HG03196 (cell line): ENCODE results near the gene PPP1R26.

Source experiments
- ATAC-seq: cut with Tn5 transposase; IDR thresholded peaks from one replicate; pipeline ENCODE4 v1.9.1; 2021; ENCODE audit not compliant: unreplicated experiment

The PPP1R26 gene

DNA sequence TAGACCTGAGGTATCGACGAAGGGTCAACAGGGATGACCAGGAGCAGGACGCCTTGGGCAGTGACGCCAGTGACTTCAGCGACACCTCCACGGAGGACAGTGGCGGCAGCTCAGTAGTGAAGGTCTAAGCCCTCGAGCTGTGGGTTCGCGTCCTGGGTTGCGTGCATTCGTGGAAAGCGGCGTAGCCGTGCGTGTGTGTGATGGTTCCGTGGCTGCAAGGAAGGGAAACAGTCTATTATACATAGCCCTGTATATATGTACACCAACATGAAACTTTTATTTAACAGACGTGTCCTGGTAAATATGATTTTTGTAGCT lies 8.4 kb downstream of the PPP1R26 start:
- no peak for ATAC-seq

- no peak for ATAC-seq
These were observed 8.9 kb downstream of the PPP1R26 start for GRCh38 chr9:135488527-135488926.

GRCh38 chr9:135489188-135489906 lies 9.8 kb downstream of the PPP1R26 start:
- ATAC-seq, result no peak

DNA sequence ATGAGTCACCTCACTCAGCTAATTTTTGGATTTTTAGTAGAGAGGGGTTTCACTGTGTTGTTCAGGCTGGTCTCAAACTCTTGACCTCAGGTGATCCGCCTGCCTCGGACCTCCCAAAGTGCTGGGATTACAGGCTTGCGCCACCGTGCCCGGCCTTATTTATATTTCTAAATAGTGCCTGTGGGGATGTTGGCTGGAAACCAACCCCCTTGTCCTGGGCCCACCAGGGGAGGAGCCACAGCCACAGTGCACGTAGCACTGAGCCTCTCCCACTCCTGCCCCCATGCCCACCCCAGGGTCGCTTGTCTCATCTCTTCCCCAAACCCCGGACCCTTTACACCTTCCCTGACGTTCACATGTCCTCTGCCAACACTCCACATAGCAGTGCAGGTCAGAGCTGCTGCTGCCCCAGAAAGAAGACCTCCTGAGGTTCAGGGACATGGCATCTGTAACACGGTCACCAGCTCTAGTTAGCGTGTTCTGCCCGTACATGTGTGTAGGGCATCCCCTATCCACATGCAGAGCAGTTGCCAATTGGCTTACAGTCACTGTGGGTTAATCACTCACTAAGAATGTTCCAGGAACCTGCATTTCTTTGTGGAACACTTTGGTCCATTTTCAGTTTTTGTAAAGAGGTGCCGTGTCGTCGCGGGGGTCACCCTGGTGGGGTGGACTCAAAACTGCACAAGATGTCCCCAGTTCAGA lies 10.7 kb downstream of the PPP1R26 start:
- no peak for ATAC-seq

DNA sequence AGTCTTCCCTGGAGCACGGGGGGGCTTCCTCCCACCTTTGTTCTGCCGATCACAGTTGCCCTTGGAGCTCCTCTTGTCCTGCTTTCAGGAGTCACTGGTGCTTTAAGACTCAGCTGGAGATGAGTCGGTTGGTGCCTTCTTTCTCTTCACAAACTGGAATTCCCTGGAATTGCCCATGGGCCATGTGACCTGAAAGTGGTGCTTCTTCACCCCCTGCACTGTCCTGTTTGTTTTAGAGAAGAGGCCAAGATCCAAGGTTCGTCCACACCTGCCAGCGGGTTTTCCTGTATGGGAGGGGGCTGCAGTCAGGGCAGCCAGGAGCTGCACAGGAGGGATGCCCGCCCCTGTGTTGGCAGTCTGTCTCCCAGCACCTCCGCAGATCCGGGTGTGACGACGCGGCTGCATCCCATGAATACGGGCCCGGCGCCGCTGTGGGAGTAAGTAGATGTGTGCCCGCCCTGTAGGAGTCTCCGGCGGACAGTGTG lies 11.4 kb downstream of the PPP1R26 start:
- ATAC-seq, result no peak

DNA sequence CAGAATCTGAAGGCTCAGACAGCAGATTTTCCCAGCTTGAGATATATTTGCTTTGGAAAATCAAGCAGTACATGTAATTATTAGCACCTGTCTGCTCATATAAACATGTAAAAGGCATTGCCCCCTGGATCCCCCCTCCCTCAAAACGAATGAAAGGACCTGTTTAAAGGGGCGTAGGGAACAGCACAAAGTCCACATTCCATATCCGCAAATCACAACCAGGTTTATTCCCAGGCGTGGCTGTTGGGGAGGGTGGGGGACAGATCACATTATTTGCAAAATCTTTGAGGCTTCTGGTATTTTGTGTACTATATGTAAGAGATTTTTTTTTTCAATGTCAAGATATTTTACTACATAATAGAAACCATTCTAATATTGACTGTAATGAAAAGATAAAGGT lies 12.2 kb downstream of the PPP1R26 start:
- no peak for ATAC-seq

DNA sequence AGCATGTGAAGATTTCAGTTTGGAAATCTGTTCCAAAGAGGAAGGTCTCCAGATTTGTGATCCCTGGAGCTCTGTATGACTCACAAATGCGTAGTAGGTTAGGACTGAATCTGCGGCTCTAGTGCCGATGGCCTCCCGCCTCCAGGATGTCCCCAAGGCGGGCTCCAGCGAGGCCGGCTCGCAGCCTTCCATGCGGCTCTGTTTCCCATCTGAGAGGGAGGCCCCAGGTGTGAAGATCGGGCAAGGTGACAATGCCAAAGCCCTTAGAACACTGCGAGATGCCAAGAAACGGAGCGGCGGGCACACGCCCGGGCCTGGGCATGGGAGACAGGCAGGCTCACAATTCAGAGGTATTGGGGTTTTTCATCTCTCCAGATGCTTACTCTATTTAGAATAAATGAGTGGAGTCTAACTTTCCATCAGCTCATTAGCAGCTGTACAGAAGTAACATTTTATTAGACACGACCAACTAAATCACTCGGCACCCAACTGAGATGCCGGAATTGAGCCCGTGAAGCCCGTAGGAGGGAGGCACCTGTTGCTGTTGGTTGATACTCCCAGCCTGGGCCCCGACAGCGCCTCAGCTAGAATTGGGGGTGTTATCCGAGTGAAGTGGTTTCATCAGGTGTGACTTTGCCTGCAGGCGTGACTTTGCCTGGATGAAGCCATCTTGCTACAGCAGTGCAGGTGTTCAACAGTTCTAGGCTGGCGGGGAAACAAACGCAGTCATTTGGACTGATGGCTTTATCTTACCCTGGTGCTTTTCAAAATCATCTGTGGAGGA lies 13.5 kb downstream of the PPP1R26 start:
- no peak for ATAC-seq

DNA sequence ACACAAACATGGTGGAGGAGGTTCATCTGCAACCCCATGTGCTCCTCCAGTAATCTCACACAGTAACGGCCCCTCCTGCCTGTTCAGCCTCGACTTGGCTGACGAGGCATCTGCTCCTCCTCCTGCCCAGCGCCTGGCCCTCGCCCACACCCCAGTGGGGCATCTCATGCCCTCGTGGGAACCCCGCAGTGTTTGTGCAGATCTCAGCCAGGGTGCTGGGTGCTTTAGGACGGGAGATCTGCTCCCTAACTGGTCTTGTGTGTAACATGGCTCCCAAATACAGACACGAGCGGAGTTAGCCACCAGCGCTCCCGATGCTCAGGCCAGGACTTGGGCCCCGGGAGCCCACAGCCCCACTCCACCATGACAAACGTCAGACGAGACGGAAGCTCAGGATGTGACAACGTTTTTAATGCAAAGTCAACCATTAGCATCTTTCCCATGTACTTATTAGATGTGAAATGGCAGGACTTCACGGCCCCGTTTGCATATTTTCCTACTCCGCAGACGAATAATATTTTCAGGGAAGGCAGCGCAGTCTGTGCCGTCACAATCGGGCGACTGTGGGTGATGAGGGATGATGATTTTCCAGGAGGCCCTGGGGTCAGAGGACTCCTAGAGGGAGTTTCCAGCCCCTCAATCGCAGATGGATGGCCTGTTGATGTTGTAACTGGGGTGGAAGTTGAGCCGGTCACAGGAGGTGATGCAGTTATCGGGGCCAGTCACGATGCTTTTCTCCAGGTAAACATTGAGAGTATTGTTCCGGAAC lies 15.4 kb downstream of the PPP1R26 start:
- ATAC-seq, result no peak

DNA sequence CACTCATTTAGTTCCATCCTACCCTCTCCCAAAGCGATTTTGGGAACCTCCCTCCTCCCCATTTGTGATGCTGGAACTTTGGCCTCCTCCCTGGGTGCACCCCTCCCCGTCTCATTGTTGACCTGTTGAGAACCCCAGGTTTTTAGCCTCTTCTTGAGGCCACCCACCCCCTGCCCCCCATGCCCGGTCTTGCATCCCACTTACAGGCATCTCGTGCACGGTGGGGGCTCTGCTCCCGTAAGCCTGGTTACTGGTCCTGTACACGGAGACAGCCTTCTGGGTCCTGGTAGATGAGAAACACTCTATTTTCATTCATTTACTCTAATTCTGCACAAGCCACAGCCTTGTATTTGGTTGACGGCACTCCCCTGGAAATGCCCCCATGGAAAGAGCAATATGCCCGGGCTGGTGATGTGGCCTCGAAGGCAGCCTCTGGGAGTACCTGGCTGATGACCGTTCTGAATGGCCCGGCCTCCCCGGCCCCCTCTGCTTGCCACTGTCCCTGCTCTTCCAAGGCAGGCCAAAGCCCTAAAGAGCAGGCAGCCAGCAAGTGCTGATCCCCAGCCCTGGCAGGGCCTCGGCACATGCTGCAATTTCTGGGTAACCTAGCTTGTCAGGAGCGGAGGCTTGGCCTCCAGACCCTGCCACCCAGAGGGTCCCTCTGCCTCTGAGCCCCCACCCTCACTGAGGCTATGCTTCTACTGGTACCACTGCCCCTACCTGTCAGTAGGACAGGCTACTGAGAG lies 19.0 kb downstream of the PPP1R26 start:
- no peak for ATAC-seq

- ATAC-seq, result peak; percentile 49
These were observed 19.9 kb downstream of the PPP1R26 start for GRCh38 chr9:135499326-135500070.

DNA sequence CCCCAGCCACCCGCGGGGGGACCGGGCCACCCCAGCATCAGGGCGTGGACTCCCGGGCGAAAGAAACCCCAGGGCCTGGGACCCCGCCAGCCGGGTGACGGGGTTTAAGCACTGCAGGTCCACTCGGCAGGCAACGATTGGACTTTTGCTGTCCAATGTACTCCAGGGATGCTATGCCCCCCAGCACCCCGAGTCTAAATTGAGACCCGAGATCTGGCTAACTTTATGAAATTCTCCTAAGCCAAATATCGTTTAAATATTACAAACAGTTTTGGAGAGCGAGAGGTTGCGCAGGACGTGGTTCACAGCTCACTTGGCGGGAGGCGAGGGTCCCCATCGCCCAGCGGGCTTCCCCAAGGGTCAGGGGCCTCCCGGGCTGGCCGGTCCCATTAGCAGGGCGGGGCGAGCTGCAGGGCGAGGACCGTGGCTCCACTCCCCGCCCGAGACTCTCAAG lies 20.5 kb downstream of the PPP1R26 start:
- ATAC-seq, result peak; percentile 2

GRCh38 chr9:135500525-135501260 lies 21.1 kb downstream of the PPP1R26 start, which contains the start of gene MRPS2:
MRPS2 (plus strand) TSS chr9:135500682; CDS start chr9:135500711, 29 bp downstream.
- peak; percentile 83 for ATAC-seq

DNA sequence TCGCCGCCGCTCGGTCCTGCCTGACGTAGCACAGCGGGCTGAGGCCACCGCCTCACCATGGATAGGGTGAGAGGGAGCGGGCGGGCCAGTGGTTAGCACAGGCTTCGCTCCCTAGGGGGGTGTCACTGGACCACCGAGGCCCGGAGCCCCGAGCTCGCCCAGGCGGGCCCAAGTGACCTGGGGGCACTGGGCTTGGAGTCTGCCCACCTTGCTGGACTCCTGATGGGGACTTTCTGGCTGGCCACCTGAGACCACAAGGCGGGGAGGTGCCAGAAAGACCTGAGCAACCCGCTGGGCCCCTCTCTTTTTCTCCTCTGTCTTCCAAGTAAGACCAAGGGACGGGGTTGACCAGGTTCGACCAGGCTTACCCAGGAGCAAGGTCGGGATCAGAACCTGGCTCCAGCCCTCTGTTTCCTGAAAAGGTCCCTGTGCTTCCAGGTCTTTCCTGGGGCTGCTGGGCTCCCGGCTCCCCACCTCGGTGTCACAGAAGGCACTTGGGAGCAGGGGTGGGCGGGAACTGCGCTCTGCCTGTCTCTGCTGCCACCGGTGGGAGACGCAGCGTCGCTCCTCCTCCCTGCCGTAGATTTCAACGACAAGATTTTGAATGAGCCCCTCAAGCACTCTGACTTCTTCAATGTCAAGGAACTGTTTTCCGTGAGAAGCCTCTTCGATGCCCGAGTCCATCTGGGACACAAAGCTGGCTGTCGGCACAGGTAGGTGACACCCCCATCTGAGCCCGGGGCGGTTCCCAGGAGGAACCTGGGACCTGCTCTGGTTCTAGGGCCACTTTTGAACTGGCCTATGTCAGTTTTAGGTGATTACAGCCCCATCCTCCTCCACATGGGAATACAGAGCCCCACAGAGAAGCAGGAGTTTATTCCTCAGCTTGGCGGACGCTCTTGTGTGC lies 21.9 kb downstream of the PPP1R26 start:
- peak; percentile 29 for ATAC-seq

GRCh38 chr9:135502168-135502872 lies 22.7 kb downstream of the PPP1R26 start:
- ATAC-seq, result no peak

- ATAC-seq, result no peak
These were observed 23.3 kb downstream of the PPP1R26 start for GRCh38 chr9:135502873-135503321.

DNA sequence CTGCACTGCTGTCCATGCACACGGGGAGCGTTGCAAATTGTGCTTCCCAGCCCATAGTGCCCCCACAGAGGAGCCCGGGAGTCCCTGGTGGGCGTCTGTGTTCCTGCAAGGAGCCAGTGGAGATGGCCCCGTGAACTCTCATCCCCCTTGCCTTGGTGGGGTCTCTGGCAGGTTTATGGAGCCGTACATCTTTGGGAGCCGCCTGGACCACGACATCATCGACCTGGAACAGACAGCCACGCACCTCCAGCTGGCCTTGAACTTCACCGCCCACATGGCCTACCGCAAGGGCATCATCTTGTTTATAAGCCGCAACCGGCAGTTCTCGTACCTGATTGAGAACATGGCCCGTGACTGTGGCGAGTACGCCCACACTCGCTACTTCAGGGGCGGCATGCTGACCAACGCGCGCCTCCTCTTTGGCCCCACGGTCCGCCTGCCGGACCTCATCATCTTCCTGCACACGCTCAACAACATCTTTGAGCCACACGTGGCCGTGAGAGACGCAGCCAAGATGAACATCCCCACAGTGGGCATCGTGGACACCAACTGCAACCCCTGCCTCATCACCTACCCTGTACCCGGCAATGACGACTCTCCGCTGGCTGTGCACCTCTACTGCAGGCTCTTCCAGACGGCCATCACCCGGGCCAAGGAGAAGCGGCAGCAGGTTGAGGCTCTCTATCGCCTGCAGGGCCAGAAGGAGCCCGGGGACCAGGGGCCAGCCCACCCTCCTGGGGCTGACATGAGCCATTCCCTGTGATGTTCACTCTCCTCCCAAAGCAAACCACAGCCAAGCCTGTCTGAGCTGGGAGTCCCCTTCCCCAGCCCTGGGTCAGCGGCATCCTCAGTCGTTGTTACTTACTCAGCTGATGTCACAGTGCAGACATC lies 24.0 kb downstream of the PPP1R26 start:
- ATAC-seq, result no peak
